Keratinocyte (primary cell): ENCODE measurements around the gene C3orf20. TPM values are rescaled to one million over a fixed set of nuclear protein-coding genes. Genes with fewer than 3 reads are reported as not detected.

Source experiments
- DNase-seq: peaks from one replicate; pipeline ENCODE4 v3.0.0-alpha.2; 2011; ENCODE audit warnings: low read depth, missing footprints, low spot score
- FAIRE-seq: peaks from 2 replicates; lab custom pipeline; 2011; peaks lifted over from hg19 to GRCh38; lab: Jason Lieb, UNC
- H2AFZ ChIP-seq: 2 replicates; pipeline ENCODE4 v1.6.0; 2012; ENCODE audit warnings: low read length, control low read depth, inconsistent platforms; ENCODE audit not compliant: control insufficient read depth
- H3K27ac ChIP-seq: 2 replicates; pipeline ENCODE4 v1.5.1; 2011; ENCODE audit warnings: low read length; ENCODE audit not compliant: control insufficient read depth, insufficient read depth
- H3K27me3 ChIP-seq: 3 replicates; pipeline ENCODE4 v1.6.0; 2011; ENCODE audit warnings: low read length; ENCODE audit not compliant: control insufficient read depth, insufficient read depth; ENCODE audit errors: extremely low read depth
- H3K36me3 ChIP-seq, 2 experiments: 2 replicates in 1 of 2; 3 replicates in 1 of 2; pipeline ENCODE4 v1.5.1; 2011; ENCODE audit warnings: low read length in 2 of 2, mild to moderate bottlenecking in 1 of 2; ENCODE audit not compliant: control insufficient read depth in 2 of 2, insufficient read depth in 2 of 2; ENCODE audit errors: extremely low read depth in 1 of 2
- H3K4me1 ChIP-seq: 3 replicates; pipeline ENCODE4 v1.5.1; 2011; ENCODE audit warnings: low read length; ENCODE audit not compliant: control insufficient read depth, insufficient read depth; ENCODE audit errors: extremely low read depth
- H3K4me2 ChIP-seq: 3 replicates; pipeline ENCODE4 v1.6.0; 2011; ENCODE audit warnings: low read depth, low read length; ENCODE audit not compliant: control insufficient read depth, insufficient read depth; ENCODE audit errors: extremely low read depth
- H3K4me3 ChIP-seq, 3 experiments: fragments of 200-600 bp in 1 of 3; sonication (generic) in 1 of 3; 2 replicates in 2 of 3; 3 replicates in 1 of 3; pipeline ENCODE4 v1.5.1; 2011 to 2016; ENCODE audit warnings: low read length in 3 of 3, mild to moderate bottlenecking in 3 of 3, control low read depth in 2 of 3, inconsistent platforms in 1 of 3, low read depth in 1 of 3, mixed read lengths in 1 of 3, mixed run types in 1 of 3, moderate library complexity in 1 of 3; ENCODE audit not compliant: control insufficient read depth in 2 of 3, insufficient read depth in 2 of 3; ENCODE audit errors: extremely low read depth in 1 of 3
- H3K79me2 ChIP-seq: 2 replicates; pipeline ENCODE4 v1.6.0; 2012; ENCODE audit warnings: low read length; ENCODE audit not compliant: control insufficient read depth, insufficient read depth
- H3K9ac ChIP-seq: 3 replicates; pipeline ENCODE4 v1.6.0; 2011; ENCODE audit warnings: low read length; ENCODE audit not compliant: control insufficient read depth, insufficient read depth; ENCODE audit errors: extremely low read depth
- H3K9me1 ChIP-seq: 3 replicates; pipeline ENCODE4 v1.6.0; 2011; ENCODE audit warnings: low read length; ENCODE audit not compliant: control insufficient read depth, insufficient read depth; ENCODE audit errors: extremely low read depth
- H3K9me3 ChIP-seq: 2 replicates; pipeline ENCODE4 v1.5.1; 2012; ENCODE audit warnings: low read depth, low read length; ENCODE audit not compliant: control insufficient read depth
- H4K20me1 ChIP-seq: 3 replicates; pipeline ENCODE4 v1.6.0; 2011; ENCODE audit warnings: low read length; ENCODE audit not compliant: control insufficient read depth, insufficient read depth; ENCODE audit errors: extremely low read depth
- EZH2 ChIP-seq: IDR thresholded peaks from one replicate; pipeline ENCODE4 v1.6.1; 2012; ENCODE audit warnings: inconsistent platforms, mild to moderate bottlenecking, low read length, moderate library complexity
- dilution Hi-C: fragments of 300-500 bp; cut with MboI; formaldehyde crosslinking; loops from one replicate; pipeline ENCODE4 v1.7.0; 2020; ENCODE audit warnings: low sequenced_read_pairs; ENCODE audit not compliant: extremely low pct_ligation_motif_present
- polyA plus RNA-seq, 5 experiments: library from polyadenylated mRNA; depleted of rRNA in 3 of 5; stranded (reverse) in 3 of 5; stranded (forward) in 1 of 5; unstranded in 1 of 5; fragments of >200 nt; gene quantifications; 1 replicate in 1 of 5; 2 replicates in 3 of 5; 3 replicates in 1 of 5; pipeline versions ENCODE4 v1.2.1 to v1.2.3, GENCODE V29; 2011 to 2012; ENCODE audit warnings: missing spikeins in 2 of 5, low read depth in 1 of 5, low replicate concordance in 1 of 5
- TF ChIP-seq, protein P1 (sequence below), 3 experiments: IDR thresholded peaks in 1 of 3; conservative IDR thresholded peaks in 1 of 3; optimal IDR thresholded peaks in 1 of 3; 2 replicates in 2 of 3; 3 replicates in 1 of 3; pipeline versions ENCODE3 to v1.5.1; 2011; ENCODE audit warnings: low read length in 3 of 3, mild to moderate bottlenecking in 3 of 3, moderate library complexity in 2 of 3, control low read depth in 1 of 3, inconsistent platforms in 1 of 3; ENCODE audit not compliant: insufficient read depth in 2 of 3; ENCODE audit errors: extremely low read depth in 1 of 3

C3orf20 gene
- polyA plus RNA-seq, 1 donor (not counting 4 experiments of a cell fraction or from before 2014, with no cell fraction given), result not detected

DNA sequence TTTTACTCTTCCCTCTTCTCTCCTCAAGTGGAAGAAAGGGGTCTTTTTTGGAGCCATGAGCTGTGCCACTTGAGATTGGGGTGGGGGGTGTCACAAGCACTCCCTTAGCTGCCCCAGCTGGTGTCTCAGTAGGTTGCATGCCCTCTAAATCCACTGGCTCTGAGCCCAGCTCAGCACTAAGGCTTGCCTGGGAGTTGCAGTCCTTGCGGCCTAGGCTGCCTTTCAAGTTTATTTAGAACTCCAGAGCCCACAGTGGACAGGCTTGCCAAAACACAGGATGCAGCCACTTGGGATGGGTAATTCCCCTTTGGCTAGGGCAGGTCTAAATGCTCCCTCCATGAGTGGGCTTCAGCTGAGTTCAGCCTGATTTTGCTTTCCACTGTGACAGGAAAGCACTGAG lies 24.7 kb downstream of the C3orf20 start:
- dilution Hi-C loops, result no loop called here
- Histone ChIP-seq H3K9me3 (no peaks in the 10 kb centered on the region), H2AFZ (no peak overlapping the region), H3K4me2 (no peak overlapping the region), H3K79me2 (no peaks in the 10 kb centered on the region), H3K4me3 (no peak overlapping the region), H3K4me1 (no peaks in the 10 kb centered on the region), H3K27ac (no peak overlapping the region), H4K20me1 (no peaks in the 10 kb centered on the region), H3K27me3 (no peaks in the 10 kb centered on the region), H3K36me3 (no peaks in the 10 kb centered on the region), H3K9me1 (no peaks in the 10 kb centered on the region), H3K9ac (no peak overlapping the region)
- DNase-seq, result no peak
- no peak for FAIRE-seq
- TF ChIP-seq, protein P1, sequence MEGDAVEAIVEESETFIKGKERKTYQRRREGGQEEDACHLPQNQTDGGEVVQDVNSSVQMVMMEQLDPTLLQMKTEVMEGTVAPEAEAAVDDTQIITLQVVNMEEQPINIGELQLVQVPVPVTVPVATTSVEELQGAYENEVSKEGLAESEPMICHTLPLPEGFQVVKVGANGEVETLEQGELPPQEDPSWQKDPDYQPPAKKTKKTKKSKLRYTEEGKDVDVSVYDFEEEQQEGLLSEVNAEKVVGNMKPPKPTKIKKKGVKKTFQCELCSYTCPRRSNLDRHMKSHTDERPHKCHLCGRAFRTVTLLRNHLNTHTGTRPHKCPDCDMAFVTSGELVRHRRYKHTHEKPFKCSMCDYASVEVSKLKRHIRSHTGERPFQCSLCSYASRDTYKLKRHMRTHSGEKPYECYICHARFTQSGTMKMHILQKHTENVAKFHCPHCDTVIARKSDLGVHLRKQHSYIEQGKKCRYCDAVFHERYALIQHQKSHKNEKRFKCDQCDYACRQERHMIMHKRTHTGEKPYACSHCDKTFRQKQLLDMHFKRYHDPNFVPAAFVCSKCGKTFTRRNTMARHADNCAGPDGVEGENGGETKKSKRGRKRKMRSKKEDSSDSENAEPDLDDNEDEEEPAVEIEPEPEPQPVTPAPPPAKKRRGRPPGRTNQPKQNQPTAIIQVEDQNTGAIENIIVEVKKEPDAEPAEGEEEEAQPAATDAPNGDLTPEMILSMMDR (optimal IDR thresholded peaks at IDR 0.05 in 1 of 3, IDR thresholded peaks at IDR 0.05 in 1 of 3, conservative IDR thresholded peaks at IDR 0.05 in 1 of 3; ENCODE audit: extremely low read depth in 1 of 3, insufficient read depth in 2 of 3, low read length in 3 of 3), result no peak
- TF ChIP-seq EZH2, result no peak

DNA sequence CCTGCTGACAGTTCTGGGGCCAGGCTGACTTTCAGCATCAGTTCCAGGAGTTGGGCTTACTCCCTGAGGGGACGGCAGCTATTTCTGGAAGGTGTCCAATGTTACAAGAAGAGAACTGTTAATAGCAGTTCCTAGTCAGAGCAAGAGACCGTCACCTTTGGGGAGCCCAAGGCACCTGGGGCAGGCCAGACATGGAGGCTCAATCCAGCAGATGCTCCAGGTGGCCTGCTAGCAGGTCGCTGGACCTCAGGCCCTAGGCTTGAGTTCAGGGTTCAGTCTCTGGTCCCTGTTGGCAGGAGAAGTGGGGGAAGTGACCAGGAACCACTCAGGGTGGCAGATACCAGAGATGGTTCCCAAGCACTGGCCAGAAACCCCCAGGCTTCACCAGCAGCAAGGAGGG lies 25.9 kb downstream of the C3orf20 start:
- H4K20me1 ChIP-seq, result no peaks in the 10 kb centered on the region
- H3K9me1 ChIP-seq, result no peaks in the 10 kb centered on the region
- TF ChIP-seq, protein P1 (optimal IDR thresholded peaks at IDR 0.05 in 1 of 3, IDR thresholded peaks at IDR 0.05 in 1 of 3, conservative IDR thresholded peaks at IDR 0.05 in 1 of 3; ENCODE audit: extremely low read depth in 1 of 3, insufficient read depth in 2 of 3, low read length in 3 of 3), result no peak
- TF ChIP-seq EZH2, result no peak
- no peak overlapping the region for H3K4me3 ChIP-seq
- H3K27me3 ChIP-seq, result no peaks in the 10 kb centered on the region
- H3K4me1 ChIP-seq, result no peaks in the 10 kb centered on the region
- no peak overlapping the region for H2AFZ ChIP-seq
- H3K9me3 ChIP-seq, result no peaks in the 10 kb centered on the region
- H3K27ac ChIP-seq, result no peak overlapping the region
- no peak for FAIRE-seq
- H3K9ac ChIP-seq, result no peak overlapping the region
- no peak overlapping the region for H3K4me2 ChIP-seq
- DNase-seq, result no peak
- no peaks in the 10 kb centered on the region for H3K36me3 ChIP-seq
- dilution Hi-C loops, result no loop called here
- H3K79me2 ChIP-seq, result no peaks in the 10 kb centered on the region
